ENCODE data around the gene DCANP1.

DNA sequence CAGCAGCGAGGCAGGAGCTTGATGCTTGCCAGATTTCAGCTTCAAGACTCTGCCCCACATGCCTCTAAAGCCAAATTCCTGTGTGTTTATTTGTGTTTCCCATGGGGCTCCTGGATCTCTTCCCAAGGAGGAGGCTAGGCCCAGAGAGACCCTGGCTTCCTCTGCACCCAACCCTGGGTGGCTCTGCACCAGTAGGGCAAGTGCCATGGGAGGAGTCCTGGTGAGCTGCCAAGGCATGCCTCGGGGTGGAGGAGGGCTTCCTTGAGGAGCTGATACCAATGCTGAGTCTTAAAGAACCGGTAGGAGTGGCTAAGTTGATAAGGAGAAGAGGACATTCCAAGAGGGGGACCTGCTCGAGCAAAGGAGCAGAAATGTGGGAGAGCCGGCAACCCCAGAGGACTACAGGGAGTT lies 11.8 kb upstream of the DCANP1 start:
- TF ChIP-seq, protein P1, sequence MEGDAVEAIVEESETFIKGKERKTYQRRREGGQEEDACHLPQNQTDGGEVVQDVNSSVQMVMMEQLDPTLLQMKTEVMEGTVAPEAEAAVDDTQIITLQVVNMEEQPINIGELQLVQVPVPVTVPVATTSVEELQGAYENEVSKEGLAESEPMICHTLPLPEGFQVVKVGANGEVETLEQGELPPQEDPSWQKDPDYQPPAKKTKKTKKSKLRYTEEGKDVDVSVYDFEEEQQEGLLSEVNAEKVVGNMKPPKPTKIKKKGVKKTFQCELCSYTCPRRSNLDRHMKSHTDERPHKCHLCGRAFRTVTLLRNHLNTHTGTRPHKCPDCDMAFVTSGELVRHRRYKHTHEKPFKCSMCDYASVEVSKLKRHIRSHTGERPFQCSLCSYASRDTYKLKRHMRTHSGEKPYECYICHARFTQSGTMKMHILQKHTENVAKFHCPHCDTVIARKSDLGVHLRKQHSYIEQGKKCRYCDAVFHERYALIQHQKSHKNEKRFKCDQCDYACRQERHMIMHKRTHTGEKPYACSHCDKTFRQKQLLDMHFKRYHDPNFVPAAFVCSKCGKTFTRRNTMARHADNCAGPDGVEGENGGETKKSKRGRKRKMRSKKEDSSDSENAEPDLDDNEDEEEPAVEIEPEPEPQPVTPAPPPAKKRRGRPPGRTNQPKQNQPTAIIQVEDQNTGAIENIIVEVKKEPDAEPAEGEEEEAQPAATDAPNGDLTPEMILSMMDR (IDR thresholded peaks at IDR 0.05 in 8 of 11, conservative IDR thresholded peaks at IDR 0.05 in 3 of 11): no peak
- TF ChIP-seq POLR2A (IDR thresholded peaks at IDR 0.05) (no peak), POLR2AphosphoS5 (IDR thresholded peaks at IDR 0.05) (peak in 2 of 3 donors; percentile 31 to 39)
